Activated CD4-positive, CD25-positive, alpha-beta regulatory T cell treated with anti-CD3 and anti-CD28 coated beads, Interleukin-2, amount 50 U/mL, for 24 hours (primary cell): ENCODE data around the gene FGFBP2.

Experiments
- ATAC-seq, 2 donors: fragments of 150-1000 bp; cut with Tn5 transposase; one replicate each; pipeline ENCODE4 v1.10.0; 2021; ENCODE audit warnings: mild to moderate bottlenecking in 1 of 2, moderate library complexity in 1 of 2

The FGFBP2 gene

GRCh38 chr4:15963001-15963451, at the start of gene FGFBP2:
Gene FGFBP2 (minus strand): TSS chr4:15963175. CDS start chr4:15963129, 46 bp downstream.
- peak in 1 of 2 donors; percentile 49 for ATAC-seq

GRCh38 chr4:16011173-16011572, 48.2 kb upstream of the FGFBP2 start:
- ATAC-seq, result no peak

GRCh38 chr4:16009153-16009552, 46.2 kb upstream of the FGFBP2 start:
- ATAC-seq, result no peak

GRCh38 chr4:16007471-16008095, 44.6 kb upstream of the FGFBP2 start:
- ATAC-seq, result no peak

- no peak for ATAC-seq
These were observed 43.9 kb upstream of the FGFBP2 start for GRCh38 chr4:16006771-16007446.

- ATAC-seq, result no peak
These were observed 42.7 kb upstream of the FGFBP2 start for GRCh38 chr4:16005676-16006075.

GRCh38 chr4:16001484-16001858, 38.5 kb upstream of the FGFBP2 start:
- ATAC-seq, result peak; percentile 75 to 76

GRCh38 chr4:16000708-16001483, 37.9 kb upstream of the FGFBP2 start:
- ATAC-seq, result no peak

GRCh38 chr4:15996773-15997172, 33.8 kb upstream of the FGFBP2 start:
- ATAC-seq, result peak in 1 of 2 donors; percentile 16

GRCh38 chr4:15995826-15996225, 32.9 kb upstream of the FGFBP2 start:
- ATAC-seq, result no peak

- ATAC-seq, result no peak
These were observed 29.2 kb upstream of the FGFBP2 start for GRCh38 chr4:15992167-15992485.

GRCh38 chr4:15990570-15991285, 27.8 kb upstream of the FGFBP2 start:
- ATAC-seq, result no peak

GRCh38 chr4:15989424-15989823, 26.4 kb upstream of the FGFBP2 start:
- ATAC-seq, result no peak

GRCh38 chr4:15988222-15988621, 25.2 kb upstream of the FGFBP2 start:
- no peak for ATAC-seq

- no peak for ATAC-seq
These were observed 23.9 kb upstream of the FGFBP2 start for GRCh38 chr4:15986907-15987306.

- ATAC-seq, result no peak
These were observed 20.6 kb upstream of the FGFBP2 start for GRCh38 chr4:15983610-15984009.

- ATAC-seq, result no peak
These were observed 20.0 kb upstream of the FGFBP2 start for GRCh38 chr4:15982842-15983524.

GRCh38 chr4:15976456-15977447, 13.8 kb upstream of the FGFBP2 start:
- ATAC-seq, result no peak

GRCh38 chr4:15971068-15971801, 8.3 kb upstream of the FGFBP2 start:
- ATAC-seq, result no peak

GRCh38 chr4:15968551-15969300, 5.8 kb upstream of the FGFBP2 start:
- no peak for ATAC-seq
